ENCODE data around the gene CHD5. TPM values are rescaled to one million over a fixed set of nuclear protein-coding genes. Genes with fewer than 3 reads are reported as not detected.

The CHD5 gene
- total RNA-seq, 1 donor from 2014 or later: 0.42 TPM

- H3K4me1 Mint-ChIP-seq (ENCODE audit: low read depth): no peaks in the 10 kb centered on the region
- H3K27ac Mint-ChIP-seq (ENCODE audit: unreplicated experiment): no peak overlapping the region
- DNase-seq (ENCODE audit: low spot score): no peak
- TF ChIP-seq, protein P1, sequence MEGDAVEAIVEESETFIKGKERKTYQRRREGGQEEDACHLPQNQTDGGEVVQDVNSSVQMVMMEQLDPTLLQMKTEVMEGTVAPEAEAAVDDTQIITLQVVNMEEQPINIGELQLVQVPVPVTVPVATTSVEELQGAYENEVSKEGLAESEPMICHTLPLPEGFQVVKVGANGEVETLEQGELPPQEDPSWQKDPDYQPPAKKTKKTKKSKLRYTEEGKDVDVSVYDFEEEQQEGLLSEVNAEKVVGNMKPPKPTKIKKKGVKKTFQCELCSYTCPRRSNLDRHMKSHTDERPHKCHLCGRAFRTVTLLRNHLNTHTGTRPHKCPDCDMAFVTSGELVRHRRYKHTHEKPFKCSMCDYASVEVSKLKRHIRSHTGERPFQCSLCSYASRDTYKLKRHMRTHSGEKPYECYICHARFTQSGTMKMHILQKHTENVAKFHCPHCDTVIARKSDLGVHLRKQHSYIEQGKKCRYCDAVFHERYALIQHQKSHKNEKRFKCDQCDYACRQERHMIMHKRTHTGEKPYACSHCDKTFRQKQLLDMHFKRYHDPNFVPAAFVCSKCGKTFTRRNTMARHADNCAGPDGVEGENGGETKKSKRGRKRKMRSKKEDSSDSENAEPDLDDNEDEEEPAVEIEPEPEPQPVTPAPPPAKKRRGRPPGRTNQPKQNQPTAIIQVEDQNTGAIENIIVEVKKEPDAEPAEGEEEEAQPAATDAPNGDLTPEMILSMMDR (IDR thresholded peaks at IDR 0.05): no peak
- peaks cover 47% of the 10 kb centered on the region for H3K27me3 Mint-ChIP-seq (ENCODE audit: low read depth)
- H3K9me3 Mint-ChIP-seq (ENCODE audit: low read depth): no peaks in the 10 kb centered on the region
- H3K4me3 Mint-ChIP-seq (ENCODE audit: unreplicated experiment): no peak overlapping the region
- no peaks in the 10 kb centered on the region for H3K36me3 Mint-ChIP-seq (ENCODE audit: low read depth)
Measured at GRCh38 chr1:6166655-6167390, 13.3 kb downstream of the CHD5 start.

GRCh38 chr1:6166221-6166620, 13.9 kb downstream of the CHD5 start:
- no peaks in the 10 kb centered on the region for H3K36me3 Mint-ChIP-seq (ENCODE audit: low read depth)
- no peaks in the 10 kb centered on the region for H3K9me3 Mint-ChIP-seq (ENCODE audit: low read depth)
- TF ChIP-seq, protein P1 (IDR thresholded peaks at IDR 0.05): no peak
- H3K27ac Mint-ChIP-seq (ENCODE audit: unreplicated experiment): no peak overlapping the region
- H3K27me3 Mint-ChIP-seq (ENCODE audit: low read depth): peaks cover 44% of the 10 kb centered on the region
- H3K4me3 Mint-ChIP-seq (ENCODE audit: unreplicated experiment): no peak overlapping the region
- no peaks in the 10 kb centered on the region for H3K4me1 Mint-ChIP-seq (ENCODE audit: low read depth)
- DNase-seq (ENCODE audit: low spot score): no peak

GRCh38 chr1:6165441-6165985, 14.6 kb downstream of the CHD5 start:
- Mint-ChIP-seq H3K9me3 (ENCODE audit: low read depth) (no peaks in the 10 kb centered on the region), H3K27me3 (ENCODE audit: low read depth) (peaks cover 44% of the 10 kb centered on the region), H3K4me1 (ENCODE audit: low read depth) (no peaks in the 10 kb centered on the region), H3K27ac (ENCODE audit: unreplicated experiment) (no peak overlapping the region), H3K4me3 (ENCODE audit: unreplicated experiment) (no peak overlapping the region), H3K36me3 (ENCODE audit: low read depth) (no peaks in the 10 kb centered on the region)
- TF ChIP-seq, protein P1 (IDR thresholded peaks at IDR 0.05): no peak
- DNase-seq (ENCODE audit: low spot score): no peak

GRCh38 chr1:6165027-6165426, 15.1 kb downstream of the CHD5 start:
- H3K4me3 Mint-ChIP-seq (ENCODE audit: unreplicated experiment): no peak overlapping the region
- H3K27me3 Mint-ChIP-seq (ENCODE audit: low read depth): peaks cover 44% of the 10 kb centered on the region
- DNase-seq (ENCODE audit: low spot score): no peak
- H3K4me1 Mint-ChIP-seq (ENCODE audit: low read depth): no peaks in the 10 kb centered on the region
- H3K36me3 Mint-ChIP-seq (ENCODE audit: low read depth): no peaks in the 10 kb centered on the region
- H3K27ac Mint-ChIP-seq (ENCODE audit: unreplicated experiment): no peak overlapping the region
- TF ChIP-seq, protein P1 (IDR thresholded peaks at IDR 0.05): no peak
- no peaks in the 10 kb centered on the region for H3K9me3 Mint-ChIP-seq (ENCODE audit: low read depth)

- Mint-ChIP-seq H3K36me3 (ENCODE audit: low read depth) (peaks cover 3% of the 10 kb centered on the region), H3K27ac (ENCODE audit: unreplicated experiment) (no peak overlapping the region), H3K4me3 (ENCODE audit: unreplicated experiment) (no peak overlapping the region), H3K9me3 (ENCODE audit: low read depth) (no peaks in the 10 kb centered on the region), H3K4me1 (ENCODE audit: low read depth) (no peaks in the 10 kb centered on the region), H3K27me3 (ENCODE audit: low read depth) (peaks cover 39% of the 10 kb centered on the region)
- no peak for DNase-seq (ENCODE audit: low spot score)
- TF ChIP-seq, protein P1 (IDR thresholded peaks at IDR 0.05): no peak
Measured at GRCh38 chr1:6163973-6164617, 16.0 kb downstream of the CHD5 start.

Data from chondrocyte (in vitro differentiated cells).